Measurements from ENCODE around the gene HDAC4.

The HDAC4 gene

DNA sequence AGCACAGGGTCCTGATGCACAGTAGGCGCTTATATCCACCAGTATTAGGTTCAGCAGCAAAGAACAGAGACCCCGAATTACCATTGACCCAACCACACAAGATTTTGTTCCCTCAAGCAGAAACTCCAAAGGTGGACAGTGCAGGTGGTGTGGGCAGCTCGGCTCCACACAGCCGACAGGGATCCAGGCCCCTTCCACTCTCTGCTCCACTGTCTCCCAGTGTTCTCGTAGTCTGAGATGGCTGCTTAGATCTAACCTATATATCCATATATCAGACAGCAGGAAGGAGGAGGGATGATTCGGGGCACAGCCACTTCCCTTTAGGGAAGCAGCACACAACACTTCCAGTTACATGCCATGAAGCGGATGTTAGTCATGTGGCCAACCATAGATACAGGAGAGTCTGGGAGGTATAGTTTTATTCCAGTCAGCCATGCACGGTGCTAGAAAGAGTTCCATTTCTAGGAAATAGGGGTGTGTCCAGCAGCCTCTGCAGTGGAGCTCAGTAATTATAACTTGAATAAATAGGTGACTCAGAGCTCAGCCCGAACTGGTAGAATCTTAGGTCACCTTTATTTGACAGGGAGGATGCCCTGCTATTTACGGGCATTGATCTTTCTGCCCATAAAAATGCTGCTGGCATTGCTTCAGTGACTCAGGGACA is 394.1 kb downstream of the HDAC4 start:
- Histone ChIP-seq H3K4me3 (replicated peaks; ENCODE audit: insufficient read depth, low read length) (no peak overlapping the region), H3K27ac (replicated peaks) (no peak overlapping the region), H3K27me3 (ENCODE audit: insufficient read depth, poor library complexity, severe bottlenecking) (peaks cover 5% of the 10 kb centered on the region)
- TF ChIP-seq, protein P1, sequence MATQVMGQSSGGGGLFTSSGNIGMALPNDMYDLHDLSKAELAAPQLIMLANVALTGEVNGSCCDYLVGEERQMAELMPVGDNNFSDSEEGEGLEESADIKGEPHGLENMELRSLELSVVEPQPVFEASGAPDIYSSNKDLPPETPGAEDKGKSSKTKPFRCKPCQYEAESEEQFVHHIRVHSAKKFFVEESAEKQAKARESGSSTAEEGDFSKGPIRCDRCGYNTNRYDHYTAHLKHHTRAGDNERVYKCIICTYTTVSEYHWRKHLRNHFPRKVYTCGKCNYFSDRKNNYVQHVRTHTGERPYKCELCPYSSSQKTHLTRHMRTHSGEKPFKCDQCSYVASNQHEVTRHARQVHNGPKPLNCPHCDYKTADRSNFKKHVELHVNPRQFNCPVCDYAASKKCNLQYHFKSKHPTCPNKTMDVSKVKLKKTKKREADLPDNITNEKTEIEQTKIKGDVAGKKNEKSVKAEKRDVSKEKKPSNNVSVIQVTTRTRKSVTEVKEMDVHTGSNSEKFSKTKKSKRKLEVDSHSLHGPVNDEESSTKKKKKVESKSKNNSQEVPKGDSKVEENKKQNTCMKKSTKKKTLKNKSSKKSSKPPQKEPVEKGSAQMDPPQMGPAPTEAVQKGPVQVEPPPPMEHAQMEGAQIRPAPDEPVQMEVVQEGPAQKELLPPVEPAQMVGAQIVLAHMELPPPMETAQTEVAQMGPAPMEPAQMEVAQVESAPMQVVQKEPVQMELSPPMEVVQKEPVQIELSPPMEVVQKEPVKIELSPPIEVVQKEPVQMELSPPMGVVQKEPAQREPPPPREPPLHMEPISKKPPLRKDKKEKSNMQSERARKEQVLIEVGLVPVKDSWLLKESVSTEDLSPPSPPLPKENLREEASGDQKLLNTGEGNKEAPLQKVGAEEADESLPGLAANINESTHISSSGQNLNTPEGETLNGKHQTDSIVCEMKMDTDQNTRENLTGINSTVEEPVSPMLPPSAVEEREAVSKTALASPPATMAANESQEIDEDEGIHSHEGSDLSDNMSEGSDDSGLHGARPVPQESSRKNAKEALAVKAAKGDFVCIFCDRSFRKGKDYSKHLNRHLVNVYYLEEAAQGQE (IDR thresholded peaks at IDR 0.05; ENCODE audit: insufficient replicate concordance, low read depth), result no peak
- TF ChIP-seq, protein P2, sequence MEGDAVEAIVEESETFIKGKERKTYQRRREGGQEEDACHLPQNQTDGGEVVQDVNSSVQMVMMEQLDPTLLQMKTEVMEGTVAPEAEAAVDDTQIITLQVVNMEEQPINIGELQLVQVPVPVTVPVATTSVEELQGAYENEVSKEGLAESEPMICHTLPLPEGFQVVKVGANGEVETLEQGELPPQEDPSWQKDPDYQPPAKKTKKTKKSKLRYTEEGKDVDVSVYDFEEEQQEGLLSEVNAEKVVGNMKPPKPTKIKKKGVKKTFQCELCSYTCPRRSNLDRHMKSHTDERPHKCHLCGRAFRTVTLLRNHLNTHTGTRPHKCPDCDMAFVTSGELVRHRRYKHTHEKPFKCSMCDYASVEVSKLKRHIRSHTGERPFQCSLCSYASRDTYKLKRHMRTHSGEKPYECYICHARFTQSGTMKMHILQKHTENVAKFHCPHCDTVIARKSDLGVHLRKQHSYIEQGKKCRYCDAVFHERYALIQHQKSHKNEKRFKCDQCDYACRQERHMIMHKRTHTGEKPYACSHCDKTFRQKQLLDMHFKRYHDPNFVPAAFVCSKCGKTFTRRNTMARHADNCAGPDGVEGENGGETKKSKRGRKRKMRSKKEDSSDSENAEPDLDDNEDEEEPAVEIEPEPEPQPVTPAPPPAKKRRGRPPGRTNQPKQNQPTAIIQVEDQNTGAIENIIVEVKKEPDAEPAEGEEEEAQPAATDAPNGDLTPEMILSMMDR (IDR thresholded peaks at IDR 0.05; ENCODE audit: insufficient read depth, low read length), result no peak
- no peak for TF ChIP-seq SPI1 (IDR thresholded peaks at IDR 0.05; ENCODE audit: borderline replicate concordance, low read depth)
- no peak for TF ChIP-seq GABPA (IDR thresholded peaks at IDR 0.05; ENCODE audit: low read depth)
- no peak for TF ChIP-seq POLR2AphosphoS5 (IDR thresholded peaks at IDR 0.05; ENCODE audit: low read depth)
- DNase-seq (ENCODE audit: low read depth in 1 of 2, low spot score in 1 of 2), result no peak

DNA sequence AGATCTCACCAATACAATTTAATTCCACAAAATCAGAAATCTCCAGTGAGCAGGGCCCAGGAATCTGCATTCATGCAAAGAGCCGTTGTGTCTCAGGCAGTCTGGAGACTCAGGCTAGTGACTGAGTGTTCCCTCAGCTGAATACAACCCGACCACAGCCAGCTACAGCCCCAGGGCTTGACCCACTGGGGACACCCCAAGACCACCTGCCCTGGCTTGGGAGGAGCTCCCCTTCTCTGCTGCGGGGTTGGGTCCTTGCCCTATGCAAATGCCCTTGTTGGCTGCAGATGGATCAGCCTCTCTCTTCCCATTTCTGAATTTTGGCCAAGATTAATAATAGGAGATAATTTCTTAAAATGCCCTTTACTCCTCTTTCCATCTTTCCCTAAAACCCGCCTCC is 395.2 kb downstream of the HDAC4 start:
- DNase-seq (ENCODE audit: low read depth in 1 of 2, low spot score in 1 of 2), result no peak
- TF ChIP-seq GABPA (IDR thresholded peaks at IDR 0.05; ENCODE audit: low read depth), result no peak
- TF ChIP-seq, protein P2 (IDR thresholded peaks at IDR 0.05; ENCODE audit: insufficient read depth, low read length), result no peak
- no peak for TF ChIP-seq SPI1 (IDR thresholded peaks at IDR 0.05; ENCODE audit: borderline replicate concordance, low read depth)
- no peak for TF ChIP-seq POLR2AphosphoS5 (IDR thresholded peaks at IDR 0.05; ENCODE audit: low read depth)
- TF ChIP-seq, protein P1 (IDR thresholded peaks at IDR 0.05; ENCODE audit: insufficient replicate concordance, low read depth), result no peak
- Histone ChIP-seq H3K27me3 (ENCODE audit: insufficient read depth, poor library complexity, severe bottlenecking) (peaks cover 3% of the 10 kb centered on the region), H3K4me3 (replicated peaks; ENCODE audit: insufficient read depth, low read length) (no peak overlapping the region), H3K27ac (replicated peaks) (no peak overlapping the region)

DNA sequence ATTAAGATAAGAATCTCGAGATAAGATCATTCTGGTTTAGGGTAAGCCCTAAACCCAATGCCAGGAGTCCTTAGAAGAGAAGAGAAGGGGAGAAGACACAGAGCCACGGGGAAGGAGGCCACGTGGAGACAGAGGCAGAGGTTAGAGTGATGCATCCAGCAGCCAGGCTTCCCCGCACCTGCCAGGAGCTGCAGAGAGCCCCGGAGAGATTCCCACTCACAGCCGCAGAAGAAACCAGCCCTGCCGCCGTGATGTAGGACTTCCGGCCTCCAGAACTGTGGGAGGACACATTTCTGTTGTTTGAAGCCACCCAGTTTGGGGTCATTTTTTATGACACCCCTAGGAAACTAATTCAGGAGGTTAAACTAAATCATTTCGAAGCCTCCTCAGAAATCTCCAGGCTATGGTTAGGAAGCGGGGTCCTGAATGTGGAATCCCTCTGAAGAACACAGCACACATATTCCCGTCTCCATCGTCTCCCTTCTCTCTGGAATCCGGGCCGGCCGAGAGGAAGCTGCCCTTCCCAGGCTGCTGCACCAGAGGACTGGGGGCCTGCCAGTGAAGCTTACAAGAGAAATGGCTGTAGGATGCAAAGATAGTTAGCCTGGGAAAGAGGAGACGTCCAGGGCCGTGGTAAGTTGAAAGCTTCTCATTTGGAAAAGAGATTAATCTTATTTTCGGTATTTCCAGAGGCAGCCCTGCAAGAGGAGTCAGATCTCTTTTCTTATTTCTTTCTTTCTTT is 396.4 kb downstream of the HDAC4 start:
- TF ChIP-seq, protein P2 (IDR thresholded peaks at IDR 0.05; ENCODE audit: insufficient read depth, low read length), result no peak
- TF ChIP-seq, protein P1 (IDR thresholded peaks at IDR 0.05; ENCODE audit: insufficient replicate concordance, low read depth), result no peak
- TF ChIP-seq SPI1 (IDR thresholded peaks at IDR 0.05; ENCODE audit: borderline replicate concordance, low read depth) (no peak), GABPA (IDR thresholded peaks at IDR 0.05; ENCODE audit: low read depth) (no peak)
- DNase-seq (ENCODE audit: low read depth in 1 of 2, low spot score in 1 of 2), result no peak
- Histone ChIP-seq H3K27ac (replicated peaks) (no peak overlapping the region), H3K4me3 (replicated peaks; ENCODE audit: insufficient read depth, low read length) (no peak overlapping the region), H3K27me3 (ENCODE audit: insufficient read depth, poor library complexity, severe bottlenecking) (no peaks in the 10 kb centered on the region)

Data from HL-60 (cell line).